GM21576 (cell line): ENCODE measurements around the gene GRIN2A.

Experiments used
- ATAC-seq: cut with Tn5 transposase; IDR thresholded peaks from one replicate; pipeline ENCODE4 v1.9.1; 2021; ENCODE audit warnings: mild to moderate bottlenecking, moderate library complexity; ENCODE audit not compliant: unreplicated experiment

GRIN2A gene

DNA sequence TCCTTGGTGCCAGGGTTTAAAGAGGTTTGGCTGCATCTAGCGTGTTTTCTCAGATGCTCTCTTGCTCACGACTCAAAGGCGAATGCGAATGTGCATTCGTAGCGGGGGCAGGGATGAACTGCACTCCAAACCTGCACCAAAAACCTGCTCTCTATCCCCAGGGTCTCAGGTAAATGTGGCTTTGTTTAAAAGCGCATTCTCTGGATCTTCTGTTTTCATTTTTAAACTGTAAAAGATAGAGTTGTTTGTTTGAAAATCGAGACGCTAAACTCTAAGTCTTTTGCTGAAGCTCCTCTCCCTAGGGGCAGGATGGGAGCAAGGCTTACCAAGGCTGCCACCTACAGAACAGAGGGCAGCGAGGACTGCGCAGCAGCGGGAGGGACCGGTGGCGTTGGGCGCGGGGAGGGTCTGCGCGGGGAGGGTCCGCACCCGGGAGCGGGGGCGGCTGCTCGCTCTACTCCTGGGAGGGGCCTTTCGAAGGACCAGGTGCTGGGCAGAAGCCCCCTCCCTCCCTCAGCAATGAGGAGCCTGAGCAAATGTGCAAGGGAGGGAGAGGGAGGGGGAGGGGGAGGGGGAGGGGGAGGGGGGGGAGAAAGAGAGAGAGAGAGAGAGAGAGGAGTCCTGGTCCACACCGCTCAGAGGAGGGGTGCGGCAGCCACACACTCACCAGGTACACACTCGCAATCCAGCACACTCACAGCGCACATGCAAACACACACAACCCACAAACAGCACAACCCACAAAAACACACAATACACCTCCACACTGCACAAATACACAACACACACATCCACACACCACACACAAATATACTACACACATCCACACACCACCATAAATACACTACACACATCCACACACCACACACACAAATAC lies 142.8 kb downstream of the GRIN2A start:
- ATAC-seq = no peak

GRCh38 chr16:10037751-10038150 lies 144.5 kb downstream of the GRIN2A start:
- ATAC-seq = no peak

DNA sequence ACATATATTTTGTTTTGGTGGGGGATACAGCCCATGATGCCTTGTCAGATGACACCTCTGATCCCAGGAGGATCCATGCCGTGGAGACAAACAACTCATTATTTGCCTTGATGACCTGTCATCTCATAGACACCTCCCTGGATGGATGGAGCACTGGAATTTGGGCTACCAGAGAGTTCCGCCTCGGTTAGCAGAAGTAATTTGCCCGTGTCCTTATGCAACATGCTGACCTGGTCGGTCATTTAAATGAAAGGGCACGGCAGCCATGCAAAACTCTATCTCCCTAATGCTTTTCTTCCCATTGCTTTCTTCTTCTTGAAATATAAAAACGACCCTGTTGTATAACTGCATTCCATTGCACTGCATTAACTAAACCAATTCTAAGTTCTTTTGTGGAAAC lies 145.3 kb downstream of the GRIN2A start:
- no peak for ATAC-seq

DNA sequence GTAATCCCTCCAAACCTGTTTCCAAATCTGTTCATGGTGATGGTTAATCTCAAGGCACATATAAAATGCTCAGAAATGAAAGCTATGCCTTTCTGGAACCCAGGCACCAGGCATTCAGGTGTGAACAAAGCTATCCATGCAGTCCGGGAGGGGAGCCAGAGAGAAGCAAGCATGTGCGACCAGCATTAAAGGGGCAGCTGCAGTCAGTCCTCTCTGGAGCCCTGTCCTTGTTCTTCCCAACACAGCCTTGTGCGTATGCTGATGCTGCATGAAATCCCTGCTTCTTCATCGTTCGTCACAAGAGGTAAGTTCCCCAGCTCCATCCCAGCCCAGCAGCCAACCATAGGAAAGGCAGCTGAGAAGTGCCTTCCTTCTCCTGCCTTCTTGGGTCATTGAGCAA lies 148.7 kb downstream of the GRIN2A start:
- ATAC-seq = no peak

GRCh38 chr16:10031955-10032354 lies 150.3 kb downstream of the GRIN2A start:
- ATAC-seq = no peak

GRCh38 chr16:10031473-10031872 lies 150.8 kb downstream of the GRIN2A start:
- no peak for ATAC-seq

- no peak for ATAC-seq
These were observed 153.6 kb downstream of the GRIN2A start for GRCh38 chr16:10028644-10029043.

DNA sequence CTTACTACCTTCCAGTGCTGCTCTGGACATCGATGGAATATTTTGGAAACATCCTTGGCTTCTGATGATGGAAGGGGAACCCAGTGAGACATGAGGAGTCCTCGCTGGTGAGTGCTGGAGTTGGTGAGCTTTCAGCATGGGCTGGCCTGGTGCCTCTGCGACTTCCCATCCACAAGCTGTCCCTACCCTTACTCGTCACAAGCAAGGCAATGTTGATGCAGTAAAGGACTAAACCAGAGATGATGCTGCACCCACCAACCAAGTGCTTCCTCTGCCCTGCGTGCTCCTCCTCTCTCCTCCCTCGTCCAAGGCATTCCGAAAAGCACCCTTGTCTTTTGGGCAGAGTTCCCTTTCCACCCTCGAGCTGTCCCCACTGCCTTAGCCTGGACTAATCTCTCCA lies 154.7 kb downstream of the GRIN2A start:
- no peak for ATAC-seq

- no peak for ATAC-seq
These were observed 155.6 kb downstream of the GRIN2A start for GRCh38 chr16:10026593-10026992.

DNA sequence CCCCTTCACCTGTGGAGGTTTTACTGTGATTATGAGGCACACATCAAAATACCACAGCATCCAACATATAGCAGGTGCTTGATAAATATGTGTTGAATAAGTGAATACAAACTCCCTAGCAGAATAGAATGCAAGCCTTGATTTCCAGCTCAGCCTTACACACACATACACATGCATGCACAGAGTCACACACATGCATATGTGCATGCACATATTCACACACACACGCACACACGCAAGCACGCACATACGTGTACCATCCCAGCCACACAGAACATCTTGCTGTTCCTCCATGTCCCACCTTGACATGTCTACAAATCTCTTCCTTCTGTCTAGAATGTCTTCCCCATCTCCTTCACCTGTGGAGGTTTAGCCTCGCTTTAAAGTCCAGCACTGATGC lies 160.1 kb downstream of the GRIN2A start:
- ATAC-seq = no peak

GRCh38 chr16:10020866-10021265 lies 161.4 kb downstream of the GRIN2A start:
- no peak for ATAC-seq

DNA sequence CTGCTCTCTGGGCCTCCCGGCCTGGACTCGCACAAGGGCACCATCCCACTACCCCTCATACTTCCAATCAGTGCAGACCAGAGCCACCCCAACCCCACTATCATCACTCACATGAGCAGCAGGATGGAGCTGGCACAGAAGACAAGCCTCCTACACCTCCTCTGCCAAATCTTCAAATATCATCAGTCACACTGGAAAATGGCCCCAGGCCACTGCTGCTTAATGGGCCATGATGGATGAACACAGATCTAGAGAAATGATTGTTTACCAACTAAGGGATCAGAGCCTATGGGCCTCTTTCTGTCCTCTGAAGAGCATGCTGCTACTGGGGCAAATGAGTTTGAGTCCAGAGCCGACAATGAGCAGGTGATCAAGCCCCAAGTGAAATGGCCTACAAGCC lies 165.5 kb downstream of the GRIN2A start:
- no peak for ATAC-seq

- ATAC-seq = no peak
These were observed 166.8 kb downstream of the GRIN2A start for GRCh38 chr16:10015397-10015796.

GRCh38 chr16:10013774-10014173 lies 168.5 kb downstream of the GRIN2A start:
- ATAC-seq = no peak

DNA sequence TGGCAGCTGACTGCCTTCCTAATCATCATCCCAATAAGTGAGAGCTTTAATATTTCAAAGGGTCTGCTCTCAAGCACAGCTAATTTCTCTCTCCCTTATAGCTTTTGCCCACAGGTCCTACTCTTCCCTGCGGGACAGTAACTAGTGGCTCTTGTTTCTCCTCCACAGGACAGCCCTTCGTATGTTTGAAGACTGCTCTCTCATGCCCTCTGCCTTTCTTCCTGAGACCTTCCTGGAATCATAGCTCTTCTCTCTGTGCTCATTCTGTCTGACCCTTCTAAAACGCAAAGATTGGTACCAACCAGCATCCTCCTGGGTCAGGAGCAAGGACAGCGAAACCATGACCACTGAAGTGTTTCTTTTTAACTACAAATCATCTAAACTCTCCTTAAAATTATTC lies 168.9 kb downstream of the GRIN2A start:
- ATAC-seq = no peak

- ATAC-seq = no peak
These were observed 172.5 kb downstream of the GRIN2A start for GRCh38 chr16:10009684-10010083.

GRCh38 chr16:10003486-10003885 lies 178.7 kb downstream of the GRIN2A start:
- no peak for ATAC-seq

DNA sequence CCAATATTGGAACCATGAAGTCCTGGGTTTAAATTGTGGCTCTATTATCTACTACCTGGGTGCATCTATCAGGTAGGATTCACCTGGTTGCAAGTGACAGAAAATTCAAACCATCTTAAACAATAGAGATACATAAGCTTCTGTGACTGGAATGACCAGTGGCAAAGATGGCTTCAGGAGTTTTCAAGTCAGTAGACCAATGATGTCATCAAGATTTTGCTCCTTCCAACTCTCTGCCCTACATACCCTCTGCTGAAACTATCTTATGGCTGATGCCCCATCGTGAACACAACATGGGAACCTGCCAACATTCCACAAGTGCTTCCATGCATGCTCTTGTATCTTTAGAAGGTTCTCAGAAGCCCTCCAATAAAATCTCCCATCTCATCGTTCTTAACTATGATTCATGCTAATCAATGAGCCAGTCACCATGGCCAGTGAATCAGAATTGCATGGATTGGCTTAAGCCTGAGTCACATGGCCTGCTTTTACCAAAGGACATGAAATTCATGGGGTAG lies 180.9 kb downstream of the GRIN2A start:
- ATAC-seq = no peak

- no peak for ATAC-seq
These were observed 186.0 kb downstream of the GRIN2A start for GRCh38 chr16:9996221-9996620.

- ATAC-seq = no peak
These were observed 189.8 kb downstream of the GRIN2A start for GRCh38 chr16:9992441-9992840.

- no peak for ATAC-seq
These were observed 201.2 kb downstream of the GRIN2A start for GRCh38 chr16:9980981-9981380.

- ATAC-seq = no peak
These were observed 204.0 kb downstream of the GRIN2A start for GRCh38 chr16:9978160-9978725.
